Endothelial cell of hepatic sinusoid (primary cell): ENCODE results near the gene SLC23A2.
"Not testable (repeated sequence)": the region's sequence is repeated elsewhere in the genome, so short reads cannot be mapped to it uniquely, and the experiment has no call there.

Experiments used
- in situ Hi-C: cut with HindIII; loops from 2 replicates; pipeline ENCODE4 v1.10.0; 2017; ENCODE audit warnings: low sequenced_read_pairs

SLC23A2 gene

DNA sequence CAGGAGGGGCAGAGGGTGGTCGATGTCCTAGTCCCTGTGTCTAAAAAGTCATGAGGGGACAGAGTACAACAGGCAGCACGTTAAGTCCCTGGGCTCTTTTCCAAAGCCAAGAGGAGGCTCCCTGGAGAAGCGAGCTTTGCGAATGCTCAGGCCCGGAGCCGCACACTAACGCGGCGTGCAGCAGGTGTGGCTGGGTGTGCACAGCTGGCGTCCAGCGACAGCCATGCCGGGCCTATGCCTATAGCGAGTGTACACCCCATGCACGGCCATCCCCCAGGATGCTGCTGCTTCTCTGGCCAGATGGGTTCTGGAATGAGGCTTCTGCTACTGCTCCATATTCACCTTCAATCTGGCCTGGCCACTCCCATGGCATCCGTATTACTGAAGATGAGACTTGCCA lies 148.3 kb downstream of the SLC23A2 start:
- in situ Hi-C loops = no loop called here

DNA sequence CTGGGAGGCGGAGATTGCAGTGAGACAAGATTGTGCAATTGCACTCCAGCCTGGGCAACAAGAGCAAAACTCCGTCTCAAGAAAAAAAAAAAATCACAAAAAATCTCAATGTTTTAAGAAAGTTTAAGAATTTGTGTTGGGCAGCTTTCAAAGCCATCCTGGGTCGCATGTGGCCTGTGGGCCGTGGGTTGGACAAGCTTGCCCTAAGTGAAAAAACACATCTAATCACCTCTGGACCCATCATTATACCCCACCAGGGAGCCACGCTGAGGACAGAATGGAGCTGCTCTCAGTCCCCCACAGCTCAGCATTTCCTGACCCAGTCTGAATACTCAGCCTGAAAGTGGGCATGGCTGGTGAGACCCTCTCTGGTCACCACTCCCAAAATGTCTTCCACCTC lies 150.3 kb downstream of the SLC23A2 start:
- in situ Hi-C loops = no loop called here

DNA sequence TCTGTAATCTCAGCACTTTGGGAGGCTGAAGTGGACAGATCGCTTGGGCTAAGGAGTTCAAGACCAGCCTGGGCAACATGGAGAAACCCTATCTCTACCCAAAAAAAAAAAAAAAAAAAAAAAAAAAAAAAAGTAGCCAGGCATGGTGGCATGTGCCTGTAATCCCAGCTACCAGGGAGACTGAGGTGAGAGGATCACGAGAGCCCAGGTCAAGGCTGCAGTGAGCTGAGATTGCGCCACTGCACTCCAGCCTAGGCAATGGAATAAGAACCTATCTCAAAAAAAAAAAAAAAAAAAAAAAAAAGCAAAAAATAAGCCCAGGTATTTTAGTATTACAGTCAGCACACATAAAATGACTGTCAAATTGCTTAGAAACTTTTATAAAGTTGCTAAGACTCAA lies 152.5 kb downstream of the SLC23A2 start:
- in situ Hi-C loops = not testable (repeated sequence)

GRCh38 chr20:4848041-4848440 lies 153.3 kb downstream of the SLC23A2 start:
- in situ Hi-C loops = no loop called here

DNA sequence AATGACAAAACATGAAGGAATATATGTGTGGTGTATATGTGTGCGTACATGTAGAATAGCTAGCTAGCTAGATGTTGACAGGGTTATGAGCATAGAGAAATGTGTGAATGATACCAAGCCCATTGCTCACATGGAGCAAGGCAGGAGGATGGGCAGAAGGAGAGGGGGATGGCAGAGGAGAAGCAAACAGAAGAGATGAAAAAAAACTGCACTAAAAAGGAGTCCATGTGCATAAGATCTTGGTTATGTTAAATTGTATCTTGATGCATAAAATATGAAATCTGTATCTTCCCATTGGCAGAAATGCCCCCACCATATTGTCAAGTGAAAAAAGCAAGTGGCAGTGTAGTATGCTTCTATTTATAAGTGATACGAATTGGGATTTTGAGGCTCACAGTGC lies 154.5 kb downstream of the SLC23A2 start:
- in situ Hi-C loops = no loop called here

- in situ Hi-C loops = no loop called here
Observed at GRCh38 chr20:4844751-4845465, 156.4 kb downstream of the SLC23A2 start.

DNA sequence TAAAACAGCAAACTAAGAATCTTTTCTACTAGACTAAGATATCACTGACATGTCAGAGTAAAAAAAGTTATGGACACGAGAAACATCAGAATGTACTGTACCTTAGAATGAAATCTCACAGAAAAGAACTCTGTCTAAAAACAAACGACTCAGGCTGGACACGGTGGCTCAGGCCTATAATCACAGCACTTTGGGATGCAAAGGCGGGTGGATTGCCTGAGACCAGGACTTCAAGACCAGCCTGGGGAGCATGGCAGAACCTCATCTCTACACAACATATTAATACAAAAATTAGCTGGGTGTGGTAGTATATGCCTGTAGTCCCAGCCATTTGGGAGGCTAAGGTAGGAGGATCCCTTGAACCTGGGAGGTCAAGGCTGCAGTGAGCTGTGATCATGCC lies 157.0 kb downstream of the SLC23A2 start:
- in situ Hi-C loops = no loop called here

DNA sequence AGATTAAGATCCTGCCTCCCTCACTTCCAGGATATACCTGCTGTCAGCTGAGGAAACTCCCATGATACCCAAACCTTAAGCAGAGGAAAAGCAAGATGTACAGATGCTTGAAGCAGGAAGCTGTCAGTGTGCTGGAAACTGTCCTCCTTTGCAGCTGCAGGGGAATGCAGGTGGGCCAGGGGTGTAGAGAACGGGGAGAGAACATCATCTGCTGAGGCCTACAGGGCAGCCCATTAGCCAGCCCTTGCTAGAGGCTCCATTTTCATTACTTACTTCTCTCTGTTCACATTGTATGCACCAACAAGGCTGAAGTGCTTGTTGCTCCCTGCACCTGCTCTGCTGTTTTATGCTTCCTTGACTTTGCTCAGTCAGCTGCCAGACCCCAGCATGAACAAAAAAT lies 160.5 kb downstream of the SLC23A2 start:
- in situ Hi-C loops = no loop called here

- in situ Hi-C loops = no loop called here
Observed at GRCh38 chr20:4838526-4838925, 162.8 kb downstream of the SLC23A2 start.

- in situ Hi-C loops = no loop called here
Observed at GRCh38 chr20:4837760-4838159, 163.6 kb downstream of the SLC23A2 start.

DNA sequence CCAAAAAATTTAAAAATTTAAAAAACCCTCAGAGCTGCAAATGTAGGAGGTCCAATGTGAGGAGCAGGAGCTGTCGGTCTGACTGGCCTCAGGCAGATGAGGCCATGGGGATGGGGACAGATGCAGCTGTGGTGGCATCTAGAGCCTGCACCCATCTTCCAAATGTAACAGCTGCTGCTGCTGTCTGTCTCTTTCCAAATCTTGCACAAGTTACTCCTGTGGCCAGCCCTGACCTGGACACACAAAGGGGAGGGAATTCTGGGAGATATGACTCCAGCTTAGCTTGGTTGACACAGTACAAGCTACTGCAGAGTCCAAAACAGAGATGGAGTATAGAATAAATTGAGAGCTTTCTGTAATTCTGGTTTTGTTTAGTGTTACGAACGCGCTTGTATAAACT lies 164.4 kb downstream of the SLC23A2 start:
- in situ Hi-C loops = no loop called here

- in situ Hi-C loops = no loop called here
Observed at GRCh38 chr20:4836473-4836872, 164.8 kb downstream of the SLC23A2 start.

DNA sequence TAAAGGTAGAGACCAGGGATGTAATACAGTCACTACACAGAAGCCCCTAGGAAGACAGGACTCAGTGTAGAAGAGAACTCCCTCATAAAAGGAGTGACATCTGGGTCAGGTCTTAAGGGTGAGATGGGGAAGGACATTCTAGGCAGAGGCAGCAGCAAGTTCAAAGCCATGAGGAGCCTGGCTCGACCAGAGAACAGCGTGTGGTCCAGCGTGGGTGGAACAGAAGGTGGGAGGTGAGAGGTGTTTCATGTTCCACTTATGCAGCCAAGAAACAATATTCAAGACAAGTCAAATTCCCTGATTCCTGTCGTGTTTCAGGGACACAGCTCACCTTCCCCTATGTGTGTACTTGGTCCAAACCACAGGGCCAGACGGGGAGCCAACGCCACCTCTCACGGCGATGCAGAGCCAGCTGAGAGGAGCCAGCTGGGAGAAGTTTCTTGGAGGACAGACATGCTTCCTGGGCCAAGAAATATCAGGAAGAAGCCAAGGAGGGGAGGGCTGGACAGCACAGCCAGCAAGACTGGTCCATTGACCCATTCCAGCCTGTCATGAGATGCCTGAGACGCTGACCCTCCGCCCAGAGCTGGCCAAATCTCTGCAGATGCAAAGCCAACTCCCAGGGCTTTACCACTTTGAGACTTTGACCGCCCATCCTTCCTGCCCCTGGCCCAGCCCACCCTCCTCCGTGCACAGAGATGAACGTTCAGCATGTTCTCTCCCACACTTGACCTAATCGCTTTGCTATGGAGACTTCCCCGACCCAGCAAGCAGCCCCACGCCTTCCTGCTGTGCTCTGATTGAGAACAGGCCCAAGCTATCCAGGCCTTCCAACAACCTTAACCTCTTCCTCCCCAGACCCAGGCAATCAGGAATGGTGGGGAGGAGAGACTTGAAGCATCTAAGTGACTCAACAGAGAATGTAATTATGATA lies 165.8 kb downstream of the SLC23A2 start:
- in situ Hi-C loops = no loop called here

DNA sequence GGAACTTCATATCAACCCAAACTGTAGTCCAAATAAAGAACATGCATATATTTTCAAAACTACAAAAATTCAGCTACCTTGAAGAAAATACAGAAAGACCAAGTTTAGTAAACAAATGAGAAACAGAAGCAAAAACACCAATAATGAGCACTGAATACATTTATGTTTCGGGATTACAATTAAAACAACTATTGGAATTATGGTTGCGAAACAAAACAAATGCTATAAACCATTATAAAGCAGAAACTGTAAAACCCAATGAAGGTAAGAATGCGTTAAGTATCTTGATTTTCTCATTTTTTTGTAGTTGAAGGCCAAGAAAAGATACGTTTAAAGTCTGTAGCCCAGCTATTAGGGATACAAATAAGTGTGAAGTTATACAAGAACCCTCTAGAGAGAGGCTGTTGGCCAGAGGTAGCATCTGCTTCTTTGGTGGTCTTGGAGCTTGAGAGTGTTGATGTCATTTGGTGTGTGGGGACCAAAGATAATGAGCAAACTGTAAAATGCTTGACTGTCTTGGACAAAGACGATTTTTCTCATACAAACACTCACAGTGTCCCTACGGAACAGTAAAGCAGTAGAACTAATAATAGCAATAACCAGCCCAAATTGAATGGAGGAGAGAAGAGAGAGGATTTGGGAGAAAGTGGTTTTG lies 168.1 kb downstream of the SLC23A2 start:
- in situ Hi-C loops = no loop called here

GRCh38 chr20:4832469-4832868 lies 168.8 kb downstream of the SLC23A2 start:
- in situ Hi-C loops = no loop called here

GRCh38 chr20:4830696-4831095 lies 170.6 kb downstream of the SLC23A2 start:
- in situ Hi-C loops = no loop called here

- in situ Hi-C loops = no loop called here
Observed at GRCh38 chr20:4830259-4830658, 171.1 kb downstream of the SLC23A2 start.

DNA sequence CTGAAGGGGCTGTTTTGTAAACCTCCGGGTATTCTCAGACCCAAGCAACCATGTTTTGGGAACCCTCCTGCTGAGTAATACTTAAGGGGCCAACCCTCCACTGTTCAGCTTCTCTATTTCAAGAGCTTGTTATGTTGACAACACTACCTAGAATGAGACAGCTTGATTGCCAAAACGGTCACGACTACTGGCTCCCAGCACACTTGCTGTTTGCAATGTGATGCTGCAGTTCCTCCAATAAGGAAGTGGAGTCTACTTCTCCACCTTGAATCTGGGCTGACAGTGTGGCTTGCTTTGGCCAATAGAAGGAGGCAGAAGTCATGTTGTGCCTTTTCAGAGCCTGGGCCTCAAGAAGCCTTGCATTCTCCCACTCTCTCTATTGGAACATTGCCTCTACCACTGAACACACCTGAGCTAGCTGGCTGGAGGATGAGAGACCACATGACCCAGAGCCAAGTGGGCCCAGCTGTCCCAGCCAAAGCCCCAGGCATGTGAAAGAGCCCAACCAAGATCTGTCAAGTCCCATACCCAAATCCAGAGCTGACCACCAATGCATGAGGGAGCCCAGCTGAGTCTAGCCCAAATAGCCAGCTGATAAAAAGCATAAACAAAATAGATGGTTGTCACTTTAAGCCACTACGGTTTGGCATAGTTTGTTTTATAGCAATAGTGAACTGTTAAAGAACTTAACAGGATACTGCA lies 171.6 kb downstream of the SLC23A2 start:
- in situ Hi-C loops = no loop called here

GRCh38 chr20:4828830-4829513 lies 172.3 kb downstream of the SLC23A2 start:
- in situ Hi-C loops = no loop called here

DNA sequence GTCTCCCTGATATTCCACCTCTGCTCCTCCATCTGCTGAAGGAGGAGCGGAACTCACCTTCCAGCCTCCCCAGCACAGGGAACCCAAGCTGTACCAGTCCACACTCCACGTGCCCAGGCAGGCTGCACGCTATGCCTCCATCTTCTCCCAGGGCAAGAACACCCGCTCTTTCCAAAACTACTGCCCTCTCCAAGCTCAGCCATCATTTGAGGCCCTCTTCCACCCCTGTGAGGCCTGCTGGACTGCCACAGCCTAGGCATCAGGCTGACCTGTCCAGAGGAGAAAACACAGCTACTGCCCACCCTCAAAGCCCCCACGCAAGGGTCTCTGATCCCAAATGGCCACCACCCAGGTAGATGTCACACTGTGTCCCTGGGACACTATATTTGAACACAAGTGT lies 179.7 kb downstream of the SLC23A2 start:
- in situ Hi-C loops = no loop called here
